ENCODE data around the gene PRR16. TPM values are rescaled to one million over a fixed set of nuclear protein-coding genes. Genes with fewer than 3 reads are reported as not detected.

Gene PRR16
- total RNA-seq, 2 donors from 2014 or later, result 3.5 to 13.4 TPM

- intact Hi-C loops (cut with DNase I), result no loop called here
- TF ChIP-seq POLR2AphosphoS5 (IDR thresholded peaks at IDR 0.05) (no peak), CTCF (IDR thresholded peaks at IDR 0.05) (no peak), POLR2A (IDR thresholded peaks at IDR 0.05) (no peak)
- H3K4me1 ChIP-seq (replicated peaks), result no peaks in the 10 kb centered on the region
- H3K36me3 ChIP-seq, result no peaks in the 10 kb centered on the region
- WGBS, result 56% methylated on average over 4 of the region's 4 CpGs
- H3K27ac ChIP-seq, result no peak overlapping the region
- H3K4me3 ChIP-seq, result no peak overlapping the region
- no peaks in the 10 kb centered on the region for H3K9me3 ChIP-seq
- no peak for DNase-seq (ENCODE audit: low spot score)
- H3K27me3 ChIP-seq (replicated peaks; ENCODE audit: insufficient read depth), result no peaks in the 10 kb centered on the region
Measured at GRCh38 chr5:120734033-120734432, 269.9 kb downstream of the PRR16 start.

- Histone ChIP-seq H3K9me3 (no peaks in the 10 kb centered on the region), H3K27ac (no peak overlapping the region), H3K4me3 (no peak overlapping the region), H3K4me1 (replicated peaks) (no peaks in the 10 kb centered on the region), H3K27me3 (replicated peaks; ENCODE audit: insufficient read depth) (no peaks in the 10 kb centered on the region), H3K36me3 (no peaks in the 10 kb centered on the region)
- intact Hi-C loops (cut with DNase I), result no loop called here
- no peak for DNase-seq (ENCODE audit: low spot score)
- no peak for TF ChIP-seq CTCF (IDR thresholded peaks at IDR 0.05)
- TF ChIP-seq POLR2AphosphoS5 (IDR thresholded peaks at IDR 0.05), result no peak
- no peak for TF ChIP-seq POLR2A (IDR thresholded peaks at IDR 0.05)
- 90% methylated on average over 2 of the region's 2 CpGs for WGBS
Measured at GRCh38 chr5:120735076-120735475, 271.0 kb downstream of the PRR16 start.

Small RNA genes lying within 50 kb of the gene (small RNA-seq; reads per million reads assigned to genes)
- gene PRELID3BP8 (0 reads per million in 2 donors), gene RNU4-69P (0 reads per million in 2 donors)
